HFFc6 (cell line): ENCODE data around the gene UMODL1. TPM values are rescaled to one million over a fixed set of nuclear protein-coding genes. Genes with fewer than 3 reads are reported as not detected.

ENCODE experiments used
- DNase-seq: peaks from one replicate; pipeline ENCODE4 v3.0.0-alpha.2; 2018
- H3K27ac Mint-ChIP-seq: 2 replicates; pipeline ENCODE4 v1.8.0; 2020; ENCODE audit warnings: mild to moderate bottlenecking, mixed read lengths
- H3K27me3 Mint-ChIP-seq: 2 replicates; pipeline ENCODE4 v1.8.0; 2021; ENCODE audit warnings: mild to moderate bottlenecking, moderate library complexity, mixed read lengths; ENCODE audit not compliant: insufficient read depth
- H3K36me3 Mint-ChIP-seq: 2 replicates; pipeline ENCODE4 v1.8.0; 2021; ENCODE audit warnings: low read depth, mixed read lengths
- H3K4me1 Mint-ChIP-seq: 2 replicates; pipeline ENCODE4 v1.8.0; 2020; ENCODE audit warnings: low read depth, mixed read lengths
- H3K4me3 Mint-ChIP-seq: 2 replicates; pipeline ENCODE4 v1.8.0; 2020; ENCODE audit warnings: mild to moderate bottlenecking, moderate library complexity, mixed read lengths
- H3K9me3 Mint-ChIP-seq: 2 replicates; pipeline ENCODE4 v1.8.0; 2020; ENCODE audit warnings: mild to moderate bottlenecking, mixed read lengths
- CTCF ChIP-seq: fragments of 200-600 bp; sonication (generic); IDR thresholded peaks from 2 replicates; pipeline ENCODE4 v1.5.0; 2021; ENCODE audit warnings: antibody characterized with exemption, mild to moderate bottlenecking
- total RNA-seq, 6 experiments: library from RNA; stranded (reverse); fragmentation: NEBNext Ultra II Directional; extraction: Animal tissue kit (Norgen Biotek cat#: 25700); gene quantifications; 2 replicates in 1 of 6; 3 replicates in 5 of 6; pipeline ENCODE4 v1.2.3, GENCODE V29; 2021

UMODL1 gene
- total RNA-seq, 6 experiments from 2014 or later, result not detected

GRCh38 chr21:42088148-42088547 lies 17.0 kb downstream of the UMODL1 start:
- TF ChIP-seq CTCF, result no peak
- no peak for DNase-seq
- Mint-ChIP-seq H3K4me3 (no peak overlapping the region), H3K4me1 (no peaks in the 10 kb centered on the region), H3K27me3 (peaks cover 11% of the 10 kb centered on the region), H3K27ac (no peak overlapping the region), H3K9me3 (no peaks in the 10 kb centered on the region), H3K36me3 (no peaks in the 10 kb centered on the region)

- no peaks in the 10 kb centered on the region for H3K36me3 Mint-ChIP-seq
- no peak for DNase-seq
- H3K4me3 Mint-ChIP-seq, result no peak overlapping the region
- no peak overlapping the region; the same call in 1 of the 2 replicates for H3K27ac Mint-ChIP-seq
- H3K27me3 Mint-ChIP-seq, result peaks cover 11% of the 10 kb centered on the region
- H3K4me1 Mint-ChIP-seq, result peaks cover 3% of the 10 kb centered on the region
- TF ChIP-seq CTCF, result no peak
- no peaks in the 10 kb centered on the region for H3K9me3 Mint-ChIP-seq
Observed at GRCh38 chr21:42088658-42089057, 17.5 kb downstream of the UMODL1 start.

GRCh38 chr21:42089093-42089631 lies 18.0 kb downstream of the UMODL1 start:
- no peak overlapping the region for H3K4me3 Mint-ChIP-seq
- no peak overlapping the region for H3K27ac Mint-ChIP-seq
- H3K36me3 Mint-ChIP-seq, result peaks cover under 1% of the 10 kb centered on the region; the same call in 1 of the 2 replicates
- no peak for DNase-seq
- H3K27me3 Mint-ChIP-seq, result peaks cover 12% of the 10 kb centered on the region
- no peak for TF ChIP-seq CTCF
- peaks cover 8% of the 10 kb centered on the region for H3K4me1 Mint-ChIP-seq
- peaks cover under 1% of the 10 kb centered on the region for H3K9me3 Mint-ChIP-seq

- H3K36me3 Mint-ChIP-seq, result peaks cover 4% of the 10 kb centered on the region
- peaks cover 15% of the 10 kb centered on the region for H3K27me3 Mint-ChIP-seq
- peaks cover 13% of the 10 kb centered on the region for H3K4me1 Mint-ChIP-seq
- no peak overlapping the region for H3K4me3 Mint-ChIP-seq
- no peak overlapping the region for H3K27ac Mint-ChIP-seq
- DNase-seq, result no peak
- peaks cover 7% of the 10 kb centered on the region for H3K9me3 Mint-ChIP-seq
- TF ChIP-seq CTCF, result no peak
Observed at GRCh38 chr21:42089665-42090310, 18.7 kb downstream of the UMODL1 start.

- no peak for DNase-seq
- peaks cover 28% of the 10 kb centered on the region for H3K4me1 Mint-ChIP-seq
- peaks cover 15% of the 10 kb centered on the region for H3K27me3 Mint-ChIP-seq
- peaks cover 10% of the 10 kb centered on the region for H3K36me3 Mint-ChIP-seq
- no peak overlapping the region for H3K4me3 Mint-ChIP-seq
- no peak overlapping the region for H3K27ac Mint-ChIP-seq
- H3K9me3 Mint-ChIP-seq, result peaks cover 14% of the 10 kb centered on the region
- TF ChIP-seq CTCF, result no peak
Observed at GRCh38 chr21:42091899-42092508, 20.9 kb downstream of the UMODL1 start.
